Right lobe of liver (tissue), 6 donors: Measurements from ENCODE around the gene CCDC85C. TPM values are rescaled to one million over a fixed set of nuclear protein-coding genes. Genes with fewer than 3 reads are reported as not detected.

ENCODE experiments used
- ATAC-seq, 4 donors: fragments of 200-7000 bp; cut with Tn5 transposase; one replicate each; pipeline ENCODE4 v1.9.1; 2020; ENCODE audit warnings: mild to moderate bottlenecking in 4 of 4, moderate library complexity in 4 of 4
- DNase-seq, 3 donors: peaks; one replicate each; pipeline ENCODE4 v3.0.0-alpha.2; 2020
- H3K27ac ChIP-seq, 3 donors: fragments of 200-600 bp; one replicate each; pipeline ENCODE4 v1.8.0; 2022
- H3K27me3 ChIP-seq, 2 donors: fragments of 200-600 bp; one replicate each; pipeline ENCODE4 v1.8.0; 2022
- H3K36me3 ChIP-seq, 4 donors: fragments of 200-600 bp; sonication (generic) in 1 of 4; one replicate each; pipeline versions ENCODE4 v1.5.1 to v1.8.0; 2017 to 2022; ENCODE audit warnings: control low read depth in 1 of 4
- H3K4me1 ChIP-seq, 4 donors: fragments of 200-600 bp; sonication (generic) in 1 of 4; one replicate each; pipeline versions ENCODE4 v1.5.1 to v1.8.0; 2017 to 2022; ENCODE audit warnings: control low read depth in 1 of 4
- H3K4me3 ChIP-seq, 3 donors: fragments of 200-600 bp; one replicate each; pipeline ENCODE4 v1.8.0; 2022
- H3K9me3 ChIP-seq, 4 donors: fragments of 200-600 bp; sonication (generic) in 1 of 4; one replicate each; pipeline versions ENCODE4 v1.5.1 to v1.8.0; 2017 to 2022; ENCODE audit warnings: control low read depth in 1 of 4
- CTCF ChIP-seq, 4 donors: fragments of 200-600 bp in 3 of 4; fragments of 450-650 bp in 1 of 4; IDR thresholded peaks; one replicate each; pipeline versions ENCODE4 v1.5.1 to v1.8.0; 2016 to 2022; ENCODE audit warnings: antibody characterized with exemption in 4 of 4, mild to moderate bottlenecking in 2 of 4
- POLR2A ChIP-seq: fragments of 450-650 bp; IDR thresholded peaks from one replicate; pipeline ENCODE4 v1.6.1; 2017; ENCODE audit warnings: antibody characterized with exemption, mild to moderate bottlenecking
- WGBS: methylation state at CpG from one replicate; pipeline ENCODE4 v1.1.6; 2018; ENCODE audit warnings: low coverage, low lambda C conversion rate; ENCODE audit not compliant: insufficient coverage; ENCODE audit errors: missing lambda C conversion rate; 5-methylcytosine and 5-hydroxymethylcytosine counted together
- intact Hi-C, 2 donors: fragments of 100-400 bp; cut with DNase I; formaldehyde crosslinking; loops; one replicate each; pipeline versions ENCODE4 v1.11.2 to v1.14.1; 2022
- total RNA-seq, 6 experiments: library from RNA; depleted of rRNA in 2 of 6; stranded (reverse); fragments of >200 nt in 2 of 6; fragmentation: NEBNext Ultra II Directional in 3 of 6; extraction: Animal tissue kit (Norgen Biotek cat#: 25700) in 3 of 6; gene quantifications; one replicate each; pipeline versions ENCODE4 v1.1.0 to v1.2.4, GENCODE V29; 2016 to 2023
- donor health status: DM: no; HTN: yes; CAD: no.
- donor health status: DM: no; HTN: no; CAD: no.
- donor health status: DM: no; HTN: no; CAD: no.
- donor health status: DM: no; HTN: yes; CAD: no.
- donor health status: DM: no; HTN: yes; CAD: no.

Gene CCDC85C
- total RNA-seq, 6 experiments from 2014 or later: 13.6 to 32.8 (median 21.8) TPM

- Histone ChIP-seq H3K36me3 (no peaks in the 10 kb centered on the region), H3K4me1 (peaks cover 0 to 18% (median 8%) of the 10 kb centered on the region in 4 donors), H3K4me3 (no peak overlapping the region), H3K9me3 (no peaks in the 10 kb centered on the region), H3K27ac (no peak overlapping the region), H3K27me3 (no peaks in the 10 kb centered on the region)
- no peak for TF ChIP-seq CTCF (IDR thresholded peaks at IDR 0.05)
- TF ChIP-seq POLR2A: no peak
- ATAC-seq (no peak), DNase-seq (no peak)
- 94% methylated on average over 7 of the region's 18 CpGs for whole genome bisulfite sequencing
- intact Hi-C loops: no loop called here
These were observed 16.3 kb downstream of the CCDC85C start for GRCh38 chr14:99587460-99588278.

- Histone ChIP-seq H3K27me3 (no peaks in the 10 kb centered on the region), H3K9me3 (no peaks in the 10 kb centered on the region), H3K4me3 (no peak overlapping the region), H3K36me3 (no peaks in the 10 kb centered on the region), H3K27ac (no peak overlapping the region), H3K4me1 (peaks cover 0 to 18% (median 8%) of the 10 kb centered on the region in 4 donors)
- 0% methylated on average over 1 of the region's 13 CpGs for WGBS
- ATAC-seq: no peak
- intact Hi-C loops: no loop called here
- no peak for DNase-seq
- no peak for TF ChIP-seq POLR2A
These were observed 17.1 kb downstream of the CCDC85C start for GRCh38 chr14:99586761-99587459.

GRCh38 chr14:99586054-99586760 lies 17.8 kb downstream of the CCDC85C start:
- H3K27me3 ChIP-seq: no peaks in the 10 kb centered on the region
- TF ChIP-seq POLR2A (no peak), CTCF (IDR thresholded peaks at IDR 0.05) (no peak)
- no peaks in the 10 kb centered on the region for H3K9me3 ChIP-seq
- intact Hi-C loops: no loop called here
- peaks cover 0 to 17% (median 8%) of the 10 kb centered on the region in 4 donors for H3K4me1 ChIP-seq
- no peaks in the 10 kb centered on the region for H3K36me3 ChIP-seq
- WGBS: 88% methylated on average over 4 of the region's 16 CpGs
- H3K4me3 ChIP-seq: no peak overlapping the region
- ATAC-seq (peak; percentile 38 to 80 (median 66)), DNase-seq (no peak)
- no peak overlapping the region for H3K27ac ChIP-seq

- intact Hi-C loops: no loop called here
- WGBS: 80% methylated on average over 1 of the region's 3 CpGs
- Histone ChIP-seq H3K9me3 (no peaks in the 10 kb centered on the region), H3K27me3 (no peaks in the 10 kb centered on the region), H3K4me3 (no peak overlapping the region), H3K4me1 (peaks cover 0 to 16% (median 5%) of the 10 kb centered on the region in 4 donors), H3K36me3 (no peaks in the 10 kb centered on the region), H3K27ac (no peak overlapping the region)
- no peak for DNase-seq
- no peak for ATAC-seq
- TF ChIP-seq POLR2A (no peak), CTCF (IDR thresholded peaks at IDR 0.05) (no peak)
These were observed 19.2 kb downstream of the CCDC85C start for GRCh38 chr14:99584823-99585222.
